Keratinocyte (primary cell): ENCODE data around the gene ARHGAP24. TPM values are rescaled to one million over a fixed set of nuclear protein-coding genes. Genes with fewer than 3 reads are reported as not detected.

ENCODE experiments used
- DNase-seq: peaks from one replicate; pipeline ENCODE4 v3.0.0-alpha.2; 2011; ENCODE audit warnings: low read depth, missing footprints, low spot score
- FAIRE-seq: peaks from 2 replicates; lab custom pipeline; 2011; peaks lifted over from hg19 to GRCh38; lab: Jason Lieb, UNC
- H2AFZ ChIP-seq: 2 replicates; pipeline ENCODE4 v1.6.0; 2012; ENCODE audit warnings: low read length, control low read depth, inconsistent platforms; ENCODE audit not compliant: control insufficient read depth
- H3K27ac ChIP-seq: 2 replicates; pipeline ENCODE4 v1.5.1; 2011; ENCODE audit warnings: low read length; ENCODE audit not compliant: control insufficient read depth, insufficient read depth
- H3K27me3 ChIP-seq: 3 replicates; pipeline ENCODE4 v1.6.0; 2011; ENCODE audit warnings: low read length; ENCODE audit not compliant: control insufficient read depth, insufficient read depth; ENCODE audit errors: extremely low read depth
- H3K36me3 ChIP-seq, 2 experiments: 2 replicates in 1 of 2; 3 replicates in 1 of 2; pipeline ENCODE4 v1.5.1; 2011; ENCODE audit warnings: low read length in 2 of 2, mild to moderate bottlenecking in 1 of 2; ENCODE audit not compliant: control insufficient read depth in 2 of 2, insufficient read depth in 2 of 2; ENCODE audit errors: extremely low read depth in 1 of 2
- H3K4me1 ChIP-seq: 3 replicates; pipeline ENCODE4 v1.5.1; 2011; ENCODE audit warnings: low read length; ENCODE audit not compliant: control insufficient read depth, insufficient read depth; ENCODE audit errors: extremely low read depth
- H3K4me2 ChIP-seq: 3 replicates; pipeline ENCODE4 v1.6.0; 2011; ENCODE audit warnings: low read depth, low read length; ENCODE audit not compliant: control insufficient read depth, insufficient read depth; ENCODE audit errors: extremely low read depth
- H3K4me3 ChIP-seq, 3 experiments: fragments of 200-600 bp in 1 of 3; sonication (generic) in 1 of 3; 2 replicates in 2 of 3; 3 replicates in 1 of 3; pipeline ENCODE4 v1.5.1; 2011 to 2016; ENCODE audit warnings: low read length in 3 of 3, mild to moderate bottlenecking in 3 of 3, control low read depth in 2 of 3, inconsistent platforms in 1 of 3, low read depth in 1 of 3, mixed read lengths in 1 of 3, mixed run types in 1 of 3, moderate library complexity in 1 of 3; ENCODE audit not compliant: control insufficient read depth in 2 of 3, insufficient read depth in 2 of 3; ENCODE audit errors: extremely low read depth in 1 of 3
- H3K79me2 ChIP-seq: 2 replicates; pipeline ENCODE4 v1.6.0; 2012; ENCODE audit warnings: low read length; ENCODE audit not compliant: control insufficient read depth, insufficient read depth
- H3K9ac ChIP-seq: 3 replicates; pipeline ENCODE4 v1.6.0; 2011; ENCODE audit warnings: low read length; ENCODE audit not compliant: control insufficient read depth, insufficient read depth; ENCODE audit errors: extremely low read depth
- H3K9me1 ChIP-seq: 3 replicates; pipeline ENCODE4 v1.6.0; 2011; ENCODE audit warnings: low read length; ENCODE audit not compliant: control insufficient read depth, insufficient read depth; ENCODE audit errors: extremely low read depth
- H3K9me3 ChIP-seq: 2 replicates; pipeline ENCODE4 v1.5.1; 2012; ENCODE audit warnings: low read depth, low read length; ENCODE audit not compliant: control insufficient read depth
- H4K20me1 ChIP-seq: 3 replicates; pipeline ENCODE4 v1.6.0; 2011; ENCODE audit warnings: low read length; ENCODE audit not compliant: control insufficient read depth, insufficient read depth; ENCODE audit errors: extremely low read depth
- CTCF ChIP-seq, 3 experiments: IDR thresholded peaks in 1 of 3; conservative IDR thresholded peaks in 1 of 3; optimal IDR thresholded peaks in 1 of 3; 2 replicates in 2 of 3; 3 replicates in 1 of 3; pipeline versions ENCODE3 to v1.5.1; 2011; ENCODE audit warnings: low read length in 3 of 3, mild to moderate bottlenecking in 3 of 3, moderate library complexity in 2 of 3, control low read depth in 1 of 3, inconsistent platforms in 1 of 3; ENCODE audit not compliant: insufficient read depth in 2 of 3; ENCODE audit errors: extremely low read depth in 1 of 3
- EZH2 ChIP-seq: IDR thresholded peaks from one replicate; pipeline ENCODE4 v1.6.1; 2012; ENCODE audit warnings: inconsistent platforms, mild to moderate bottlenecking, low read length, moderate library complexity
- dilution Hi-C: fragments of 300-500 bp; cut with MboI; formaldehyde crosslinking; loops from one replicate; pipeline ENCODE4 v1.7.0; 2020; ENCODE audit warnings: low sequenced_read_pairs; ENCODE audit not compliant: extremely low pct_ligation_motif_present
- polyA plus RNA-seq, 5 experiments: library from polyadenylated mRNA; depleted of rRNA in 3 of 5; stranded (reverse) in 3 of 5; stranded (forward) in 1 of 5; unstranded in 1 of 5; fragments of >200 nt; gene quantifications; 1 replicate in 1 of 5; 2 replicates in 3 of 5; 3 replicates in 1 of 5; pipeline versions ENCODE4 v1.2.1 to v1.2.3, GENCODE V29; 2011 to 2012; ENCODE audit warnings: missing spikeins in 2 of 5, low read depth in 1 of 5, low replicate concordance in 1 of 5

Gene ARHGAP24
- polyA plus RNA-seq, 1 donor (not counting 4 experiments of a cell fraction or from before 2014, with no cell fraction given) = 0.87 TPM

GRCh38 chr4:85579942-85580341 lies 105.0 kb downstream of the ARHGAP24 start:
- DNase-seq = no peak
- dilution Hi-C loops = no loop called here
- Histone ChIP-seq H3K9me1 (no peaks in the 10 kb centered on the region), H3K36me3 (no peaks in the 10 kb centered on the region), H3K27me3 (no peaks in the 10 kb centered on the region), H3K27ac (no peak overlapping the region), H3K79me2 (no peaks in the 10 kb centered on the region), H3K4me2 (no peak overlapping the region), H4K20me1 (no peaks in the 10 kb centered on the region), H3K4me1 (no peaks in the 10 kb centered on the region), H3K9ac (no peak overlapping the region), H3K4me3 (no peak overlapping the region), H3K9me3 (no peaks in the 10 kb centered on the region), H2AFZ (no peak overlapping the region)
- no peak for FAIRE-seq
- TF ChIP-seq EZH2 = no peak
- no peak for TF ChIP-seq CTCF (optimal IDR thresholded peaks at IDR 0.05 in 1 of 3, IDR thresholded peaks at IDR 0.05 in 1 of 3, conservative IDR thresholded peaks at IDR 0.05 in 1 of 3; ENCODE audit: extremely low read depth in 1 of 3, insufficient read depth in 2 of 3, low read length in 3 of 3)

GRCh38 chr4:85580489-85580888 lies 105.5 kb downstream of the ARHGAP24 start:
- no peak overlapping the region for H3K27ac ChIP-seq
- H3K4me1 ChIP-seq = no peaks in the 10 kb centered on the region
- H3K36me3 ChIP-seq = no peaks in the 10 kb centered on the region
- no peak overlapping the region for H3K9ac ChIP-seq
- no peak overlapping the region for H3K4me2 ChIP-seq
- dilution Hi-C loops = no loop called here
- no peaks in the 10 kb centered on the region for H3K27me3 ChIP-seq
- TF ChIP-seq EZH2 = no peak
- TF ChIP-seq CTCF (optimal IDR thresholded peaks at IDR 0.05 in 1 of 3, IDR thresholded peaks at IDR 0.05 in 1 of 3, conservative IDR thresholded peaks at IDR 0.05 in 1 of 3; ENCODE audit: extremely low read depth in 1 of 3, insufficient read depth in 2 of 3, low read length in 3 of 3) = no peak
- no peak overlapping the region for H3K4me3 ChIP-seq
- no peaks in the 10 kb centered on the region for H3K79me2 ChIP-seq
- no peak overlapping the region for H2AFZ ChIP-seq
- DNase-seq (no peak), FAIRE-seq (no peak)
- H3K9me1 ChIP-seq = no peaks in the 10 kb centered on the region
- H3K9me3 ChIP-seq = no peaks in the 10 kb centered on the region
- no peaks in the 10 kb centered on the region for H4K20me1 ChIP-seq
